ENCODE data around the gene PHACTR3.
"Not testable (repeated sequence)": the region's sequence is repeated elsewhere in the genome, so short reads cannot be mapped to it uniquely, and the experiment has no call there.

PHACTR3 gene

DNA sequence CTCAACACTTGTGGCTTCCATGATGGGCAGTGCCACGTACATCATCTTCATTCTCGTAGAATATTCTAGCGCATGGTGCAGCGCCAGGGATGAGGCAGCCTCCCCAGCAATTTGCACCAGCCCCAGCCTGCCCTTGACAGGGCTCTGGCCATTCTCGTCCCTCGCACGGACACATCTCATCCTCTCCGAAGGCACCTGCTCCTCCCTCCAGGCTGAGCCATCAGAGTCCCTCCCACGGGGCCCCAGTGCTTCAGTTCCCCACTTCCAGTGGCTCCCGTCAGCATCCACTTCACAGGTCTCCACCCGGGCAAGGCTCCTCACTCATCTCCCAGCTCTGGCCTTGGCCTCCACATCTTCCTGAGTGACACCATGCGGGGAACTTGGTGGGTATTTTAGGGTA lies 13.3 kb upstream of the PHACTR3 start:
- no peak for DNase-seq

DNA sequence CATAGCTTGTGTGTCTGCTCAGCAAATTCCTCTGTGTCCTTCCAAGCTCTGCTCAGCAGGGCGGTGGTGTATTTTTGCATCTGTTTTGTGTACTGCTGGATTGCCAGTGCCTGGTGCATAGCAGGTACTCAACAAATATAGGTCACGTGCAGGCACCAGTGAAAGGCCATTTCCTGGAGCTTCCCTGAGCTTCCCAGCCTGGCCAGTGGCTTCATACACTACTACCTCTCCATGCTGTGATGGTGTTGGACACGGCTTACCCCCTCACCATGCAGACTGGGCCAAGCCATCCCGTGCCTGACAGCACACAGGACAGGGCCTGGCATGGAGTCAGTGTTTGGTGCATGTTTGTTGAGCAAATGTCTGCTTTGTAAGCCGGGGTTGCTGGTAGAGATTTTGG lies 7.7 kb upstream of the PHACTR3 start:
- no peak for DNase-seq

DNA sequence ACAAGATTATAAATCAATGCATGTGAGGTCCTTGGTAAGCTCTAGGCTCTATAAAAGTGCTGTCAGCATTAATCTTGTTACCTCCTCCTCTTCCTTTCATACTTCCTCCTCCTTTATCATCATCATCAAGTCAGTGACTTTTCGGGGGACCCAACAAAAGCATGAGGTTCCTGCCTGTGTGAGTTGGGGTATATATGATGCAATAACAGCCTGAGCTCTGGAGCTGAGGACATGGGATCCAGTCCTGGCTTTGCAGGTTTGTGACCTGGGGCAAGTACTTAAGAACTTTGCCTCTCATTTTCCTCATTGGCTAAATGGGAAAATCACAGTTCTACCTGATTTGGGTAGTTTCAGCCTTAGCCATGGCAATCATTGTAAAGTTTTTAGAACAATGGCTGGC lies 7.1 kb upstream of the PHACTR3 start:
- DNase-seq, result no peak

DNA sequence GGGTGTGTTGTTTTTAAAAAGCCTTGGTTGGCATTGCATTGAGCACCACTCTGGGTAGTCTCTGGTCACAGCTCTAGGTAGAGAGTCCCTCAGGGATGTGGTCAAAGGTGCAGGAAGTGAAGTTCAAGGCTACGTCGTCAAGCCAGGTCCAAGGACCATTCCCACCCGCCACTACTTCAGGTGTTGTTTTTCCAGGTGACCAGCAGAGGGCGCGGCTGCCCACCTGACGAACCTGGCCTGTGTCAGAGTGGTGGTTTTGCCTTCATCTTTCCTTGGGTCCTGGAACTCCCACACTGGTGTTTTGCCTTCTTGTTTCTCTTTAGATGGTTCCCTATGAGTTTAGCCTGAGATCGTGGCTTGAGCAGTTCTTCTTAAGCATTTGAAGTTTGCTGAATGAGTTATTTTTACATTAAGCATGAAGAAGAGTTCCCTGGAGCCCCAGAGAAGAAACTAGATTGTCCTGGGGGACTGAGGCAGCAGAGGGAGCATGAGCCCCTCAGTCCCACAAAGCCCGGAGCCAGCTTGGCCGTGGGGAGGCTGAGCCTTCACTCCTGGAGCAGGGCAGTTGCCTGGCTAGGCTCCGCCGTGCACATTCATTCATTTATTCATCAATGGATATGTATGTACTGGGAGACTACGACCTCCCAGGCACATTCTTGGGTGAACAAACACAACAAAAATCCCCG lies 5.6 kb upstream of the PHACTR3 start:
- DNase-seq, result peak; percentile 31

DNA sequence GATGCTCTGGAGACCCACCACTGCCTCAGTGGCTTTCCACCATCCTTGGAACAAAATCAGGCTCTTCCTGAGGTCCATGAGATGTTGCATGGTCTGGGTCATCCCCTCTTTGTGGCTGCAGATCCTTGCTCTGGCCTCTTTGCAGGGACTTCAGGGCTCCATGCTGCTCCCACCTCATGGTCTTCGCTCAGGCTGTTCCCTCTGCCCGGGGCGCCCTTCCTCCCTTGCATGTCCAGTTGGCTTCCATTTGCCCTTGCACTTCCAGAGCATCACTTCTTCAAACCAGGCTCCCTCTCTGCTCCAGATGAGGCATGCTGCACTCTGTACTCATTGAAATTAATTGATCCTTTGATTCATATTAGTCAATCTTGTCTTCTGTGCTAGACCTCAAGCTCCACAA lies 4.4 kb upstream of the PHACTR3 start:
- no peak for DNase-seq

DNA sequence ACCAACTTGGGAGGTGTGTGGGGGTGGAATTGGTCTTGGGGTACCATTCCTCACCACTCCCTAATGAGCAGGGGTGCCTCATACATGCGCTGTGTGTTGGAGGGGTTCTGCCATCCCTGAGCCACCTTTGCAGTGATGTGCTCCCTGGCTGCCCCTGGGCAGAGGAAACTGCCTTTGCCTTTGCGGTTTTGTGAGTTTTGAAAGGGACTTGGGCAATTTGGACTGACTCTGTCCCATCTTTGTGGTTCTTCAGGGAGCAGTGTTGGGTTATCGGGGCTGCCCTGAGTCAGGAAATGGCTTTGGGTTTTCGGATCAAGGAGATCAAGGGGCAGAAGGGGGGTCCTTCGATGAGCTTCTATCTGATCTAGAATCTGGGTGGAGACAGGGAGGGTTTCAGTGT lies 3.9 kb upstream of the PHACTR3 start:
- no peak for DNase-seq

DNA sequence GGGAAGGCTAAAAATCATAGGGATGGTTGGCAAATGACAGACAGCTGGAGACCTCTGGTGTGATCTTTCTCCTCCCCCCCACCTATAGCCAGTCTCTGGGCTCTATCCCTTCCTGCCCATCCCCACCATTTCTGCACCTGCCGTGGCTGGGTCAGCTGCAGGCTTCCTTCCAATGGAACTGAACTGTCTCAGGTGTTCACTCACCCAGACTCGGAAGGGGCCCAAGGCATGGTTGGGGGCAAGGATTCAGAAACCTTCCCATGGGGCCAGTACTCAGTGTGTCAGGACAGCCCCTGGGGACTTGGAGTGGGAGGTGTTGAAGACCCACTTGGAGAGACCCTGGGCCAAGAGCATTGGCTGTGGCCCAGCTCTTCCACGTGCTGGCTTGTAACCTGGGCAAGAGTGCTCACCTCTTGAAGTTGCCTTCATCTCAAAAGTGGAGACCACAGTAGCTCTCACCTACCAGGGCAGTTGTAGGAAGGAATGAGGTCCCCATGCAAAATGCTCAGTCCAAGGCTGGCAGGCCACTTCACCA lies 1.7 kb upstream of the PHACTR3 start:
- no peak for DNase-seq

DNA sequence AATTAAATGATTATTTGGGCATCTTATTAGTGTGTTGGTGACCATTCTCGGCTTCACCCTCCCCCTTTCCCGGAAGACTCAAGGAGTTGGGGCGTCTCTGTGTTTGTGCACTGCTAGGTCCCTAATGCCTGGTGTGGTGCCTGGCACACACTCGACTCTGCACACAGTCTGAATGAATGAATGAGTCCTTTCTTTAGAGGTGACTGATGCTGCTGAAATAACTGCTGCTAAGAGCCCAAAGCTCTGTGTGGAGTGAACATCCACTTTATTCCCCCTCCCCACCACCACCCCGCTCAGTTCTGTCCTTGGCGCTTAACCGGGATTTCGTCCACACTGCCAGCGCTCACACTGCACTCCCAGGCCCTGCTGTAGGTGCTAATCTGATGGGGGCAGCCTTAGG lies 1.2 kb upstream of the PHACTR3 start:
- no peak for DNase-seq

DNA sequence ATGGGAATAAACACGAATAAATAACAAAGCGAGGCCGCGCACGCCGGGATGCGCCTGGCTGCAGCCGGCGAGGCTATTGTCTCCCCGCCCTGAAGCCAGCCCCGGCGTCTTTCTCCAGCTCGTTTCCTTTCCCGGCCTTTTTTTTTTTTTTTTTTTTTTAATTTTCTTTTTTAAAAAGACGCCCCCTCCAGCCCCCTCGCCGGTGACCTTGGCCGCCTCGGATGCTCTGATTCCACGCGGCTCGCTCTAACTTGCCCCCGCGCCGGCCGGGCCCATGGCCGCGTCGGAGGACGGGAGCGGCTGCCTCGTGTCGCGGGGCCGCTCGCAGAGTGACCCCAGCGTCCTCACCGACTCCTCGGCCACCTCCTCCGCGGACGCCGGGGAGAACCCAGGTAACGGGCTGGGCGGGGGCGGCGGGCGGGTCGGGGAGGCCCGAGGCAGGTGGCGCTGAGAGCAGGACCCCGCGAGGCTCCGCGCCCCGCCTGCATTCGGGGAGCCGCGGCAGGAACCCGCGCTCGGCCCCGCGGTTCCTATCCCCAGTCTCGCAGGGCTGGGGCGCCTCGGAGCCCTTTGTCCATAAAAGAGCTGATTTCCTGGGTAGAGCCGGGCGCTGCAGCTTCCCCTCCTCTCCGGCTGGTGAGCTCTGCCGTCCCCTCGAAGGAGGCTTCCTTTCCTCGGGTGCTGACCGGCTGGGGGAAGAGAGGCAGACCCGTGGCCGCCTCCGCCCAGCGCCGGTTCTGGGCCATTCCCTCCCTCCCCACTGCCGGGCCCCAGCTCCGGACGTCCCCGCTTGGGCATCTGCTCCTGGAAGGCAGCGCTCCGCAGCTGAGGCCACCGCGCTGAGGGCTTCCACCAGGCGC lies 631 bp downstream of the PHACTR3 start:
- no peak for DNase-seq

DNA sequence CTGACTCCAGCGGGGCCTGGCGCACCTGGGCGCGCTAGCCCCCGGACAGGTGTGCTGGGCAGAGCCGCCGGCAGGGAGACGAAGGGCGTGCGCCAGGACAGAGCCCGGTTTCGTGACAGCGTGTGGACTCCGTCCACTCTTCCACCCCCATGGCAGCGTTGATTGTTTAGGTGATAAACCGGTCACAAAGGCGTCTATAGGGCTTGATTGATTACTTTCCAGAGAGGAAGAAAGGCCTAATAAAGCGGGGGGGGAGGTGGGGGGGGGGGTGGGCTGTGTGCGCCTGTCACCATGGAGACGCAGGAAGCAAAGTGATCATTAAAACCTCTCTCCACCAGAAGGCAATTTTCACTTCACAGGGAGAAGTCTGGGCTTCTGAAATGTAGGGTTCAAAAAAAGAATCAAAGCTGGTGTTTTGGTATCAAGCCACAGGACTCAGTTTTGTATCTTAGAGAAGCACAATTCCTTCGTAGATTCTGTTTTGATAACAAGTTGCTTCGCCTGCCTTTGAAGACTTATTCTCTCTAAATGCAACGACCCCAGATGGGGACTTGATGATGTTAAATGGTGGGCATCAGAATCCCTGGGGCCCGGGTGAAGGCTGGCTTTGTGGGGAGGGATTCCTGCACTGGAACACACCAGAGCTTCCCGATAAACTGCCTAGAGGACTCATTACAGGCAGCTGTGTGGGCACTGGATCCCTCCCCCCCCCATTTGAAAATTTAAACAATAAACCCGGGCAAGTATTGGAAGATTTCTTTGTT lies 1.4 kb downstream of the PHACTR3 start:
- no peak for DNase-seq

DNA sequence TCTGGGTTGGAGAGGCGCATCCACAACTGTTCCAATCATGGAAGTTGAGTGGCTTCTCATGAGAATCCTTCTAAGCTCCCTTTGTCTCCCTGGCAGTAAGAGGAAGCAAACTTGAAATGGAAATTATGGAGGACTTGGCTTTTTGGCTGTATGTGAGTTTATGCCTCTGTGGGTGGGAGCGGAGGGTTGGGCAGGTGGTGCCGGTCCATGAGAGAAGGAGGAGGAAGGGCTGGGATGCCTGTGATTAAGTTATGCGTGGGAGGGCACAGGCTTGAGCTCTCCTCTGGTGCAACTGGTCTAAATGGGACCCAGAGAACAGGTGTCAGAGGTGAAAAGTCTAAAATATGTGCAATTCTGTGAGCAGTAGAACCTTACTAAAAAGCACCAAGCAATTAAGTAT lies 2.2 kb downstream of the PHACTR3 start:
- DNase-seq, result no peak

DNA sequence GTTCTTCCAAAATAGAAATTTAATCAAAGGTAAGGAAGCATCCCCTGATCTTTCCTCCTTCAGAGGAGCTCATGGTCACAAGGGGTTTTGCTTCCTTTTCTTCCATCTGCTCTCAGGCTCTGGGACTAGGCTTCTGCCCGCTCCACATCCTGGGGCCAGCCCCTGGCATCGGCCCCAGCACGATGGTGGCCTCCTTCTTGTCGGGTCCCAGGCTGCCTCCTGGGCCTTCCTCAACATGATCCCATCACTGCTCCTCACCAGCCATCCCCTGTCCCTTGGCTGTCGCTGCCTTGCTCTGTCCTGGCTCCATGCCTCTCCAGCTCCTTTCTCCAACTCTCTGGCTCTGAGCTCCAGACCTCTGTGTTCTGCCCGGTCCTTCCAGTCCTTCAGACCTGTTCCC lies 4.1 kb downstream of the PHACTR3 start:
- no peak for DNase-seq

DNA sequence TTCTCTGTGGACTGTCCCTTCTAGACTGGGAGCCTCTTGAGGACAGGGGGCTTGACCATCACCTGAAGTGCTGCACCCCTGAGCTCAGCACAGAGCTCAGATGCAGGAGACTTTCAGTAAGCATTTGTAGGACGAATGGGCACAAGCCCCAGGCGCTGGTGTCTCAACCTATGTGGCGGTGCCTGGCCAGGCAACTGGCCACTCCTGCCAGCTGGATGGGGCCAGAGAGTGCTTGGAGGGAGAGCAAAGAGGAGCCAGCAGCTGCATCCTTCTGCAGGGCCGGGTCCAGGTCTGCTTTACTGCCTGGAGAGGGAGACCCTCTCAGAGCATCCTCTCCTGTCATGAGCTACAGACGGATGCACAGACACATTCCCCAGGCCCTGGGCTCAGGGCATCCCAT lies 4.5 kb downstream of the PHACTR3 start:
- no peak for DNase-seq

DNA sequence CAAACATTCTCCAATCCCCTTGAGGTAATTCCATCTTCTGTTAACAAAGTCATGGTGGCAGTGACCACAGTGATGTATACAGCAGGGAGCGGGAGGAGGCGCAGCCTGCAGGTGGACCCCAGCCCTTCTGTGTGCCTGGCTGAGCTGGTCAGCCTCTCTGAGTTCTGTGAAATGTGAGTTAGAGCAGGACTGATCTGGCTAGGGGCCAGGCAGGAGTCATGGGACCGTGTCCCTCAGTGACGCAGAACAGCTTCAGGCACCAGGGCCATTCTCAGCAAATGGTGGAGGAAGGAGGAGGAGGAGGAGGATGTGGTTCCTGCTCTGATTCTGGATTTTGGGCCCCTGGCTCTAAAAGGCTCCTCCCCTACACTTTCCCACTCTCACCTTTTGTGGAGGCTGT lies 6.9 kb downstream of the PHACTR3 start:
- no peak for DNase-seq

DNA sequence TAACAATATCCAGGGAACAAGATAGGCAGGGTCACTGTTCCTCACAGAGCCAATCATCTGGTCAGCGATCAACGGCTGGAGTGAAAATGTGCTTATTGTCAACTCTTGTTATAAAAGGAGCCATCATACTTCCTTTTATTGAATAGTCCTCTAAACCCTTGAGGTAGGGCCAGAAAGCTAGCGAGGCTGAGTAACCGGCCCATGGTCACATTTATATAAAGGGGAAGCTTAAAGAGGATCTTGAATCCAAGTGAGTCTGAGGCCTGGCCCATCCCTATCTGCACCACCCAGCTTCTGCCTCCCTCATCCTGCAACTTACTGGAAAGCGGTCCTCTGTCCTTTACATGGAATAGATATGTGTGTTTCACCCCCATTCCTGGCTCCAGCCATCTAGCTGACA lies 9.5 kb downstream of the PHACTR3 start:
- no peak for DNase-seq

DNA sequence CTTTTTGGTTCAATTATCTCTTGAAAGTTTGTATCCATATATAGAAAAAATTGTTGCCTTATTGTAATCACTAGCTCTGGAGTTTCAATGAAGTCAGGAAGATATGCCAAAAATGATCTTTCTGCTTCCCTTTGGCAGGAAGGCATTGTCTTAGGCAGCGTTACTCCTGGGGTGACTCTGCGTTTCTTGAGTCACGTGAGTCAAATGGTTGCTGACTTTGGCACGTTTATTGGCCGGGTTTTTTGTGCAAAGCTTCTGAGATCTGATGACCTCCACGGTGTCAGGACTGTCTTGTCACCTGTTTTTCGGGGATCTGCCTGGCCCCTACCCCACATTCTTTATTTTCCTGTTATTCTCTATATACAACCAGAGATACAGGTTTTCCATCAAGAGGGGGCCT lies 10.4 kb downstream of the PHACTR3 start:
- no peak for DNase-seq

DNA sequence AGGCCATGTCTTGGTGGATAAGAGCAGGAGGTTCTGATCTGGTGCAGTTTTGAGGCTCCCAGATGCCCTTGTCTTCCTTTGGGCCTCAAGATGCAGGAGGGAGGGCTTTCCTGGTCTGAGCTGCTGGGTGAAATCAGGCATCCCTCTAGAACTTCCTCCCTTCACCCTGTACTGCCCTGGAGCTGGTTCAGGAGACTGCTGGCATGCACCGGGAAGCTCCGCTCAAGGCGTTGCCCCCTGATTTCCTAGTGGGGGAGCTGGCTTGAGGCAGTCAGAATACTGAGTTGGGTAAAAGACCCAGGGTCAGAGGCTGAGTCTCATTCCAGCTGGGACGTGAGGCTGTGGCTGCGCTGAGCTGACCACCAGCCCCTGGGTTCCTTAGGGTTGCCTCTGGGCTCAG lies 12.0 kb downstream of the PHACTR3 start:
- DNase-seq, result no peak

DNA sequence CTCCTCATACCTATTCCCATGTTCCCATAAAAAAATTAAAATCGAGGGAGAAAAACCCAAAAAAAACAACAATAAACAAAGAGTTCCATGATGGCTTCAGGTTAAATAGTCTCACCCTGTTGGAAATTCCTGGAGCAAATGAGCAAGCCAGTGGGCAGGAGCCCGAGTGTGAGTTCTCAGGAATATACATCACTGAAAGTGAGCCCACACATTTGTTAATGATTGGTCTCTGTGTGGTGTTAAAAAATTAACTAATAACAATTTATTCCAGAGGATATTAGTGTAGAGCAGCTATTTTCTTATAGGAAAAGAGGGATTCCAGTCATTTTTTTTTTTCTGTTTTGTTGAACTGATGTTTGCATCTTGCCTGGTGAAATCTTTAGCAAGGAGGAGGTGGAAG lies 12.9 kb downstream of the PHACTR3 start:
- DNase-seq, result no peak

DNA sequence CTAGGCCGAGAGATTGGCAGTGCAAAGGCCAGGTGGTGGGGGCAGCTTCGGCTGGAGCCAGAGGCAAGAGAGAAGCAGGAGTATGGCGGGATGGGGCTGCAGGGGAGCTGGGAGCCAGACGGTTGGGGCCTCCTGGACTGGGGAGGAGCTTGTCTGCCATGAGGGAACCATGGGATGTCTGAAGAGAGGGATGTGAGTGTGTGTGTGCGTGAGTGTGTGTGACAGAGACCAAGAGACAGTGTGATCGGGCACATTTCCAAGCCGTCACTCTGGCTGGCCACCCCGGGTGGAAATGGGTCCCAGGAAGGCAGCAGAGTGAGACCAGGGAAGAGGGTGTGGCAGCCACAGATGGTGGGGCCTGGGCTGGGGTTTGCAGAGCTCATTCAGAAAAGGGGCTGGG lies 13.8 kb downstream of the PHACTR3 start:
- no peak for DNase-seq

DNA sequence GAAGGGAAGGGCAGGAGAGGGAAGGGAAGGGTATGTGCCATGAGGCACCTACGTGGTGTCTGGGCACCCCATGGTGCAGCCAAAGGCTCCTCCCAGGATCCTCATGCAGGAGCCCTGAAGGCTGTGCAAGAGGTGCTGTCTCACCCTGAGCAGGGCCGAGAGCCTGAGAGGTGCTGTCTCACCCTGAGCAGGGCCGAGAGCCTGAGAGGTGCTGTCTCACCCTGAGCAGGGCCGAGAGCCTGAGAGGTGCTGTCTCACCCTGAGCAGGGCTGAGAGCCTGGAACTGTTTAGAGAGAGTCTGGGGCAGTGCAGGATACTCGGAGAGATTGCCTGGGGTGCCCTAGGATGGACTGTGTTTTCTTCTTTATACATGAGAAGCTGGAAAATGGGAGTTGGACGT lies 14.2 kb downstream of the PHACTR3 start:
- DNase-seq, result not testable (repeated sequence)

DNA sequence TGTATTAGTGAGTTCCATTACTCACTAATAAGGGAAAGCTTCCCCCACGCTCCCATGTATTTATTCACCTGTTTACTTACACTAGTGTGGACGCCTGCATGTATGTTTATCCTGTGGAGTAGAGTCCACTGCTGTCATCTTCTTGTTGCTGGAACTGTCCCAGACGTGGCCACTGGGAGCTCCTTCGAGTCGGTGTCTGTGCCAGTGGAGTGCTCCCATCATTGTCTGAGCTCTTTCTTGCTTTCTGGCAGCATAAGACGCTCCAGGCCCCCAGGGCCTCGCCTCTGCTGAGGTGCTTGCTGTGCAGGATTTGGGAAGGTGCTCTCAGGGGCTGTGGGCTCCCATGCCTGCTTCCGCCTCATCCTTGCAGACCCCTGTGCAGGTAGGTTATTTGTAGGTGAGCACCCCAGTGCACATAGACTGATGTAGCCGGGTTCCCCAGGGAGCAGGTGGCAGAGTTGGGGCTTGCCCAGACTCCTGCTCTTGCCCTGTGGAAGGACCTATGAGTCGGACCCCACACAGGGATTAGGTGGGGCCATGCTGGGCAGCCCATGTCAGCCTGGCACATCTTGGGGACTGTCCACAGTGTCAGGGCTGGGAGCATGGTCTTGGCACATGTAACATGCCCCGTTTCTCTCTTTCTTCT lies 16.6 kb downstream of the PHACTR3 start:
- DNase-seq, result no peak

DNA sequence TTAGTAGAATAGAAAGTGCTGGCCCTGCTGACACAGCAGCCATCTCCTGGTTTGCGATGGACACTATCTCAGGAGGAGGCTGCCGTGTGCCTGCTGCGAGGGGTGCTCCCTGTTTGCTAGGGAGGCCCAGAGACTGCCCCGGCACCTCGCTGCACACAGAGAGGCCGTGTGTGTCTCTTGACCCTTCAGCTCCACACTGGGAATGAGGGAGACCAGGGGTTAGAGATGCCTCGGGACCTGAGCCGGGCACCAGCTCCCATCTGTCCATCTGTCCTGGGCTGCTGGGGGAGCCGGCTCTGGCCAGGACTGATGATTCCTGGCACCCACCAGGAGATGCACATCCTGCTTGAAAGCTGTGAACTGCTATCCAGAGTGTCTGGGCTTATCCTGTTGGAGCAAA lies 18.2 kb downstream of the PHACTR3 start:
- no peak for DNase-seq

DNA sequence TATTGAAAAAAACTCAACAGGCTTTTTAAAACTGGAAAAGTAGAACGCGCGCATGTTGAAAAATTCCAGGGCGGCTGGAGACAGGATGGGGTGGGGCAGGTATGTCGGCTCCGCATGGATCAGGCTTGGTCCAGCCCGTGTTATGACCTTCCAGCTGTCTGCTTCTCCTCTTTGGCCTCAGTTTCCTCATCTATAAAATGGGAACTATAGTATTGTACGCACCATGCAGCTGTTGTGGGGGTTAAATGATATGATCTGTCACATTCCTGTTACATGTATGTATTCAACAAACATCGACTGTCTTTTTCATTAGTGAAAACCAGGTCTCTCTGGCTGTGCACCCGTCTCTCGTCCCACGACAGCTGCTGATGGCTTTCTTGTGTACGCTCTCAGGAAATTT lies 18.8 kb downstream of the PHACTR3 start:
- no peak for DNase-seq

All from fibroblast of skin of right biceps (primary cell).